22Rv1 (cell line): ENCODE measurements around the gene CAMKMT.

Experiments used
- CTCF ChIP-seq: fragments of 450-650 bp; IDR thresholded peaks from 2 replicates; pipeline ENCODE4 v1.5.1; 2017; ENCODE audit warnings: mild to moderate bottlenecking
- ZFX ChIP-seq: fragments of 450-650 bp; IDR thresholded peaks from 2 replicates; pipeline ENCODE4 v1.6.1; 2017; ENCODE audit warnings: antibody characterized with exemption, borderline replicate concordance

- TF ChIP-seq ZFX, result no peak
- TF ChIP-seq CTCF, result no peak
Measured at GRCh38 chr2:44496130-44496529, 134.4 kb downstream of the CAMKMT start.
